DOHH2 (cell line): ENCODE results near the gene DPP4.

ENCODE experiments used
- H3F3A ChIP-seq: fragments of 200-600 bp; sonication (generic), shearing (Covaris generic); 2 replicates; pipeline ENCODE4 v1.6.0; 2016; ENCODE audit warnings: antibody characterized with exemption, mild to moderate bottlenecking; ENCODE audit not compliant: control insufficient read depth, insufficient read depth
- H3K27ac ChIP-seq: fragments of 200-600 bp; sonication (generic); 2 replicates; pipeline ENCODE4 v1.5.1; 2014; ENCODE audit warnings: low read depth, mild to moderate bottlenecking, low read length, moderate library complexity
- H3K27me3 ChIP-seq: fragments of 200-600 bp; sonication (generic); 2 replicates; pipeline ENCODE4 v1.6.1; 2014; ENCODE audit warnings: mild to moderate bottlenecking, low read length, mixed read lengths; ENCODE audit not compliant: control insufficient read depth
- H3K36me3 ChIP-seq: fragments of 200-600 bp; sonication (generic); 2 replicates; pipeline ENCODE4 v1.6.1; 2014; ENCODE audit warnings: mild to moderate bottlenecking, low read length, moderate library complexity, mixed read lengths; ENCODE audit not compliant: control insufficient read depth
- H3K4me1 ChIP-seq: fragments of 200-600 bp; sonication (generic); 2 replicates; pipeline ENCODE4 v1.6.1; 2014; ENCODE audit warnings: mild to moderate bottlenecking, low read length, mixed read lengths; ENCODE audit not compliant: control insufficient read depth
- H3K4me2 ChIP-seq: fragments of 200-600 bp; sonication (generic); 2 replicates; pipeline ENCODE4 v1.6.0; 2014; ENCODE audit warnings: mild to moderate bottlenecking, low read length, moderate library complexity
- H3K4me3 ChIP-seq: fragments of 200-600 bp; sonication (generic); 2 replicates; pipeline ENCODE4 v1.5.1; 2014; ENCODE audit warnings: mild to moderate bottlenecking, low read length, mixed read lengths
- H3K79me2 ChIP-seq: fragments of 200-600 bp; sonication (generic); 2 replicates; pipeline ENCODE4 v1.6.1; 2014; ENCODE audit warnings: mild to moderate bottlenecking, low read length, mixed read lengths; ENCODE audit not compliant: control insufficient read depth
- H3K9me2 ChIP-seq: fragments of 200-600 bp; sonication (generic); replicated peaks from 2 replicates; pipeline ENCODE4 v1.6.1; 2014; ENCODE audit warnings: mild to moderate bottlenecking, low read length, mixed read lengths; ENCODE audit not compliant: control insufficient read depth
- H3K9me3 ChIP-seq: fragments of 200-600 bp; sonication (generic); 2 replicates; pipeline ENCODE4 v1.6.1; 2014; ENCODE audit warnings: antibody characterized with exemption, low read length, mixed read lengths; ENCODE audit not compliant: control insufficient read depth, insufficient read depth
- H4K20me1 ChIP-seq: fragments of 200-600 bp; sonication (generic); 2 replicates; pipeline ENCODE4 v1.6.0; 2014; ENCODE audit warnings: low read depth, mild to moderate bottlenecking, antibody characterized with exemption, low read length, moderate library complexity; ENCODE audit not compliant: control insufficient read depth, insufficient read depth
- EZH2phosphoT487 ChIP-seq: fragments of 200-600 bp; sonication (generic); IDR thresholded peaks from 2 replicates; pipeline ENCODE4 v1.6.1; 2017; ENCODE audit warnings: borderline replicate concordance, mild to moderate bottlenecking, antibody characterized with exemption, low read length, moderate library complexity, mixed read lengths
- TF ChIP-seq, protein P1 (sequence below): fragments of 200-600 bp; sonication (generic); IDR thresholded peaks from one replicate; pipeline ENCODE4 v1.5.1; 2014; ENCODE audit warnings: antibody characterized with exemption, mild to moderate bottlenecking, low read depth, low read length; ENCODE audit not compliant: poor library complexity, severe bottlenecking

DPP4 gene

DNA sequence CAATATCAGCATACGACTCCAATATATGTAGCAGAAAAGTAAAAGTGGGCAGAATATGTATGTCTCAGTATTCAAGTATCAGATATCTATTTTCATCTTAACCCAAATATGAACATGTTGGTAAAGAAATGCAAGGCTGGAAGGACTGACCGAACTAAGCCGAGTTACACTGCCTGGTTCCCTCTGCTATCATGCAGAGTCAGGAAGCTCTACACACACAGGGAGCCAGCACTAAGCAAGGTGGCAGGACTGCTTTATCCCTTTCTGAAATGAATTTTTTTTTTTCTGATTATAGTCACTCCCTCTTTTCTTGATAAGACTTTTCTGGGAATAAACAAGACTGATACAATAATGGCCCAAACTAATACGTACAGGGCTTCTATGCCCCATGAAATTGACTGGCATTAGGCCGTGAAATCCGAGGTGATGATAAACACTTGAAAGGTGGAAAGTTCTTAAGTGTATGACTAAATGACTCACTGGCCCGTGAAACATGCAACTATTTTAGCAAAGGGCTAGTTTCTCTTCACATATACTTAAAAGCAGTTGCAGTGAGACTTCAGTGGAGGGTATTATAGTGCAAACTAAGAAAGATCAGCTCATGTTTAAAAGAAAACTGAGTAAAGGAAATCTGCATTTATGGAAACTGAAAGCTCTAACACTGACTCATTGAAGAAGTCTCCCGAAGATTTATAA, 14.9 kb downstream of the DPP4 start:
- Histone ChIP-seq H3F3A (no peaks in the 10 kb centered on the region), H3K27me3 (no peaks in the 10 kb centered on the region), H3K4me3 (no peak overlapping the region), H3K9me3 (peaks cover 5% of the 10 kb centered on the region; the same call in 1 of the 2 replicates), H3K36me3 (no peaks in the 10 kb centered on the region), H4K20me1 (no peaks in the 10 kb centered on the region), H3K9me2 (no peaks in the 10 kb centered on the region), H3K4me2 (no peak overlapping the region), H3K4me1 (peaks cover 9% of the 10 kb centered on the region), H3K79me2 (no peaks in the 10 kb centered on the region), H3K27ac (no peak overlapping the region)
- TF ChIP-seq, protein P1, sequence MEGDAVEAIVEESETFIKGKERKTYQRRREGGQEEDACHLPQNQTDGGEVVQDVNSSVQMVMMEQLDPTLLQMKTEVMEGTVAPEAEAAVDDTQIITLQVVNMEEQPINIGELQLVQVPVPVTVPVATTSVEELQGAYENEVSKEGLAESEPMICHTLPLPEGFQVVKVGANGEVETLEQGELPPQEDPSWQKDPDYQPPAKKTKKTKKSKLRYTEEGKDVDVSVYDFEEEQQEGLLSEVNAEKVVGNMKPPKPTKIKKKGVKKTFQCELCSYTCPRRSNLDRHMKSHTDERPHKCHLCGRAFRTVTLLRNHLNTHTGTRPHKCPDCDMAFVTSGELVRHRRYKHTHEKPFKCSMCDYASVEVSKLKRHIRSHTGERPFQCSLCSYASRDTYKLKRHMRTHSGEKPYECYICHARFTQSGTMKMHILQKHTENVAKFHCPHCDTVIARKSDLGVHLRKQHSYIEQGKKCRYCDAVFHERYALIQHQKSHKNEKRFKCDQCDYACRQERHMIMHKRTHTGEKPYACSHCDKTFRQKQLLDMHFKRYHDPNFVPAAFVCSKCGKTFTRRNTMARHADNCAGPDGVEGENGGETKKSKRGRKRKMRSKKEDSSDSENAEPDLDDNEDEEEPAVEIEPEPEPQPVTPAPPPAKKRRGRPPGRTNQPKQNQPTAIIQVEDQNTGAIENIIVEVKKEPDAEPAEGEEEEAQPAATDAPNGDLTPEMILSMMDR = no peak
- TF ChIP-seq EZH2phosphoT487 = no peak

DNA sequence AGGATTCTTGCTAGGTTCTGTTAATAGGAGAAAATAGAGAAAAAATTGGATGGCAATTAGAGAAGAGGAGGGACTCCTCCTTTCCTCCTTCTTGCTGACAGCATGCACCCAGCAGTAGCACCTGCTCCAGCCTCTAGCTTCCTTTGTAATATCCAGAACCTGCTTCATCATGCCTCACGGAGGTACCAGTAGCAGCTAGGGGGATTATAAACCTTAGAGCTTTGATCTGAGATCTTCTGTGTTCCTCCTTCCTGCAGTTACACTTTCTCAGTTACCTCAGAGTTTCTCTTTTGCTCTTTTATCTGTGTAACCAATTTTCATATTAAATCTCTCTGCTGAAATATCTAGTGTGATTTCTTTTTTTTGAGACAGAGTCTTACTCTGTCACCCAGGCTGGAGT, 16.6 kb downstream of the DPP4 start:
- Histone ChIP-seq H3K9me3 (peaks cover 5% of the 10 kb centered on the region; the same call in 1 of the 2 replicates), H3K27me3 (no peaks in the 10 kb centered on the region), H3K36me3 (no peaks in the 10 kb centered on the region), H3K27ac (no peak overlapping the region), H3K4me1 (no peaks in the 10 kb centered on the region; the same call in 1 of the 2 replicates), H3K4me2 (no peak overlapping the region), H3K4me3 (no peak overlapping the region), H3K9me2 (no peaks in the 10 kb centered on the region), H3F3A (no peaks in the 10 kb centered on the region), H3K79me2 (no peaks in the 10 kb centered on the region), H4K20me1 (no peaks in the 10 kb centered on the region)
- no peak for TF ChIP-seq EZH2phosphoT487
- TF ChIP-seq, protein P1 = no peak

DNA sequence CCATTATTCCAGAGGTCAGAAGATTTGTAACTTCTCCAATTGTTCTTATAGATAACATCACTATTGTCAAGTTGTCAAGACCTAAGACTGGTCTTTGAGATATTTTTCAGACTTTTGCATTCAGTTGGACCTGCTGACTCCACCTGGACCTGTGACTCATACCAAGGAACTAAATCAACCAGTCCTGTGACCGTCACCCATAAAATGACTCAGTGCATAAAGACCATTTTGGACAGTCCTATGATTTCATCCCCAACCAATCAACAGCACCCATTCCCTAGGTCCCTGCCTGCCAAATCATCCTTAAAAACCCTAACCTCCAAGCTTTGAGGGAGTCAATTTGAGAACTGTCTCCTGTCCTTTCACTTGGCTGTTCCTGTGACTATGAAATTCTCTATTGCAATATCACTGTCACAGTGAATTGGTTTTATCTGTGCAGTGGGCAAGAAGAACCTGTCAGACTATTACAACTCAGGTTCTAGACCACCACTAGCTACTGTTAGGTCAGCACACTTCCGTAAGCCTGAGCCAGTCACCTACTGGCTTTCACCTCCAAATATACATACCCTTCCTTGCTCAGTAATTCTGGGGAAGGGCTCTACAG, 17.1 kb downstream of the DPP4 start:
- H3K4me2 ChIP-seq = no peak overlapping the region
- H3K9me2 ChIP-seq = no peaks in the 10 kb centered on the region
- no peaks in the 10 kb centered on the region for H3K79me2 ChIP-seq
- H4K20me1 ChIP-seq = no peaks in the 10 kb centered on the region
- H3K4me3 ChIP-seq = no peak overlapping the region
- H3K4me1 ChIP-seq = no peaks in the 10 kb centered on the region; the same call in 1 of the 2 replicates
- H3K9me3 ChIP-seq = peaks cover 5% of the 10 kb centered on the region; the same call in 1 of the 2 replicates
- H3K27me3 ChIP-seq = no peaks in the 10 kb centered on the region
- no peak overlapping the region for H3K27ac ChIP-seq
- no peaks in the 10 kb centered on the region for H3F3A ChIP-seq
- H3K36me3 ChIP-seq = no peaks in the 10 kb centered on the region
- TF ChIP-seq EZH2phosphoT487 = no peak

DNA sequence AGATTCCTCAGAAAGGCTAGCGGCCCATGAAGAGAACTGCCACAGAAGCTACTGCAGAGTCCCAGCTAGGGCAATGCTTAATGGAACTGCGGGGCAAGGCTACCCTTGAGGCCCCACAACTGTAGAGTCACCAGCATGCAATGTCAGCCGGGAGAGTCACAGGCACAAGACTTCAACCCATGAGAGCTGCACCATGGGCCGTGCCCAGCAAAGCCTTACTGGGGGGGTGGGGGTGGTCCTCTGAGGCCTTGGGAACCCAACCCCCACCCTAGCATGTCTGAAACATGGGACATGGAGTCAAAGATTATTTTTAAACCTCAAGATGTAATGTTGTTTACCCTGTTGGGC, 20.2 kb downstream of the DPP4 start:
- TF ChIP-seq, protein P1 = no peak
- TF ChIP-seq EZH2phosphoT487 = no peak
- H3K4me2 ChIP-seq = no peak overlapping the region
- H4K20me1 ChIP-seq = no peaks in the 10 kb centered on the region
- no peak overlapping the region for H3K27ac ChIP-seq
- no peaks in the 10 kb centered on the region for H3K9me2 ChIP-seq
- no peaks in the 10 kb centered on the region for H3K27me3 ChIP-seq
- no peaks in the 10 kb centered on the region for H3K36me3 ChIP-seq
- H3K4me3 ChIP-seq = no peak overlapping the region
- H3K9me3 ChIP-seq = peaks cover 5% of the 10 kb centered on the region; the same call in 1 of the 2 replicates
- H3K79me2 ChIP-seq = no peaks in the 10 kb centered on the region
- H3K4me1 ChIP-seq = no peaks in the 10 kb centered on the region
- H3F3A ChIP-seq = no peaks in the 10 kb centered on the region
